Measurements from ENCODE around the gene ITIH4.

DNA sequence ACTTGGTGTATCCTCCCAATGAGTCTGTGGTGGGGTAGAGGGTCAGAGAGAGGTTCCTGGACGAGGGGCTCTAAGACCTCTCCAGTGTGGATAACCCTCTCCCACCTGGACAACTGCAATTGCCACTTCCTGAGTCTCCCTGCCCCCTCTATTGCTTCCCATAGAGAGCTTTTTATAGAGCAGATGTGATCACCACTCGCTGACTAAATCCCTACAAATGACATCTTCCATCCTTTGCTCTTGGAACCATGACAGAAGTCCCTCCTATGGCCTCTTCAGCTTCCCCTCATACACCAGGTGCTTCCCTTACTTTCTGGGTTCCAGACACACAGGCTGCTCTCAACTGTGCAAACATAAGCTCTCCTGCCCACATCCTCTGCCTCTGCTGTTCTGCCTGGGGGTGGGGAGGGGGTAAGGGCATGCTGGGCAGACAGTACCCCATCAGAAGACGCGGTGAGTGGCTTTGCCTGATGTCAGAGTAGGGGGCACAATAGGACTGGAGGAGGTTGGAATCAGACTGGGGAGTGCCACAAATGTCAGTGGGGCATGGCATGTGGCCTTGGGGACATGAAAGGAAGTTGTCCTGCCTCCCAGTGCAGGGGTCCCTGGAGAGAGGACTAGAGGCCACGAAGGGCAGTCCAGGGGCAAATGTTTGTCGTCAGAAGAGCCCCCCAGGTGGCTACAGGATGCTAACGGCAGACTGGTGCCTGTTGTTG is 20.7 kb downstream of the ITIH4 start:
- TF ChIP-seq POLR2AphosphoS5 (IDR thresholded peaks at IDR 0.05) (no peak), CTCF (IDR thresholded peaks at IDR 0.05) (no peak)

Data from breast epithelium (tissue), 3 donors.